ENCODE measurements around the gene PRAMEF11. TPM values are rescaled to one million over a fixed set of nuclear protein-coding genes. Genes with fewer than 3 reads are reported as not detected.
"Not testable (repeated sequence)": the region's sequence is repeated elsewhere in the genome, so short reads cannot be mapped to it uniquely, and the experiment has no call there.

The PRAMEF11 gene
- not detected in 2 replicates for polyA plus RNA-seq (2014; cell fraction: cytosol; rRNA removed)
- not detected in 2 replicates for polyA plus RNA-seq (2014; cell fraction: nucleus; rRNA removed)

DNA sequence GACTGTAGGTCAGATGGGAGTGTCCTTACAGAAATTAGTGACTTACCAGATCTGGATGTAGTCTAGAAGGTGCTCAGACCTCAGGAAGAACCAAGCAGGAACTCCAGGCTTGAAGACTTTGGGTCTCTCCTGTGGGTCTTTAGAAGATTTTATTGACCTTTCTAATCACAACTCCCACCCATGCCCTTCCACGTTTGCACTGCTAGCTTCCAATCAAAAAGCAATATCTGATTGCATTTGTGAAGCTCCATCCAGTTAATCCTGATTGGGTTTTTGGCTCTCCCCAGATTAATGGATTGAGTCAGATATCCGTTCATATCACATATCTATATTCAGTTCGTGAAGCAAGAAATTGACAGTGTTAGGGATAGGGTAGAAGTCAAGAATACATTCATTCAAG is at the start of gene PRAMEF11:
Gene PRAMEF11 (minus strand): TSS at position 101 of the 400 bp plus-strand sequence. CDS start 2,621 bp downstream, outside the sequence.
- not testable (repeated sequence) for DNase-seq (ENCODE audit: low spot score)

DNA sequence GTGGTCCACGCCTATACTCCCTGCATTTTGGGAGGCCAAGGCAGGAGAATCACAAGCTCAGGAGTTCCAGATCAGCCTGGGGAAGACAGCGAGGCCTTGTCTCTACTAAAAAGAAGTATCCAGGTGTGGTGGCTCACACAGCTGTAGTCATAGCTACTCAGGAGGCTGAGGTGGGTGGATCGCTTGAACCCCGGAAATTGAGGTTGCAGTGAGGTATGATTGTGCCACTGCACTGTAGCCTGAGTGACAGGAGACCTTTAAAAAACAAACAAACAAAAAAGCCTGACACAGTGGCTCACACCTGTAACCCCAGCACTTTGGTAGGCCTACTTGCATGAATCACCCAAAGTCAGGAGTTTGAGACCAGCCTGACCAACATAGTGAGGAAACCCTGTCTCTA is 47.2 kb upstream of the PRAMEF11 start:
- DNase-seq (ENCODE audit: low spot score), result not testable (repeated sequence)

DNA sequence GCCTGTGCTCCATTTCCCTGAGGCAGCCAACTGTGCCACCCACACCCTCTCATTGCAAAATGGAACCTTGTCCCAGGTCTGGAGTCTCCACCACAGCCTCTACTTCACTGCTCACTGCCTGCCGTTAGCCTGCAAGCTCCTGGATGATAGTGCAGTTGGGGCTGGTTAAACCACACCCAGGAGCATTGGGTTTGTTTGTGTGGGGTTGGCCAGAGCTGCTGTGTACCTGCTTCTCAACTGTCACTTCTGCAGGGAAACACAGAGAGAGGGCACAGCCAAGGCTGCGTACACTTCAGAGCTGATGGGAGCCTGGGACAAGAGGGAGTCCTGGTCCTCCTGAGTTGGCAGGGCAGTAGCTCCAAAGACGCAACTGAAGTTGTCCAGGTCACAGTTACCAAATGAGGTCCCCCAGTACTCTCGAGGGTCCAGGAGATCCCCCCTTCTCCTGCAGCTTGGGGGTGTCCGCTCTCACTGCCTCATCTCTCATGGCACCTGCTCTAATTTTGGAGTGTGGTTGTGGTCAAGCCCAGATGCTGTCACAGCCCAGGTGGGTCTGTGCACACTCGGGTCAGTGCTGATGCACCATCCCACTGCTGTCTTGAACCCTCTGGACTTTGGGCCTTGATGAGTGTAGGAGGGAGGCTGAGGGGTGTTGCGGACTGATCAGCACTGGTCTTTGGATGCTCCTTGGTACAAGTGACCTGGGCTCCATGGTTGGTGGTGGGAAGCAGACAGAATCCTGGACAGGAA is 32.1 kb upstream of the PRAMEF11 start:
- DNase-seq (ENCODE audit: low spot score), result not testable (repeated sequence)

DNA sequence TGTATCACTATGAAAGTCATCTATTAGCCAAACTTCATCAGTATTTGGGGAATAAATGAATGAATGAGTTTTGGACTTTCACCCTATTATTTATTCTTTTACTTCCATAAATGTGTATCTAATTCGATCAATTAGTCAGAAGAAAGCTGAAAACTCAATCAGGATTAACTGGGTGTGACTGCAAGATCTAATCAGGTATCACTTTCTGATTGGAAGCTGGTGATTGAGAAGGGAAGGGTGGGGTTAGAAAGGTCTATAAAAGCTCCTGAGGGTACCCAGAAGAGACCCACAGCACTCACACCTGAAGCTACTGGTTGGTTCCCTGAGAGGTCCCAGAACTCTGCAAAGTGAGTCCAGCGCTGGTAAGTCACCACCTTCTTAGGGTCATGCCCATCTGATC is 25.6 kb upstream of the PRAMEF11 start, which contains the start of gene PRAMEF2:
Gene PRAMEF2 (plus strand): TSS at position 301 of the 400 bp plus-strand sequence. CDS start 1,924 bp downstream, outside the sequence.
- not testable (repeated sequence) for DNase-seq (ENCODE audit: low spot score)

DNA sequence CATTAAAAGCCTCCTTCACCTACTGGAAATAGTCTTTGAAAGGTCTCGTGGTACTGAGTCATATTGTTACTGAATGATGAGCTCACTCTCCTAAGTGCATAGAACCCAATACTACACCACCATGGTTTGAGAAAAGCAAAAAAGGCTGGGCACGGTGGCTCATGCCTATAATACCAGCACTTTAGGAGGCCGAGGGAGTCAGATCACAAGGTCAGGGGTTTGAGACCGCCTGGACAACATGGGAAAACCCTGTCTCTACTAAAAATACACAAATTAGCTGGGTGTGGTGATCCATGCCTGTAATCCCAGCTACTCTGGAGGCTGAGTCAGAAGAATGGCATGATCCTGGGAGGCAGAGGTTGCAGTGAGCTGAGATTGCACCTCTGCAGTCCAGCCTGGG is 20.6 kb upstream of the PRAMEF11 start:
- DNase-seq (ENCODE audit: low spot score), result no peak

DNA sequence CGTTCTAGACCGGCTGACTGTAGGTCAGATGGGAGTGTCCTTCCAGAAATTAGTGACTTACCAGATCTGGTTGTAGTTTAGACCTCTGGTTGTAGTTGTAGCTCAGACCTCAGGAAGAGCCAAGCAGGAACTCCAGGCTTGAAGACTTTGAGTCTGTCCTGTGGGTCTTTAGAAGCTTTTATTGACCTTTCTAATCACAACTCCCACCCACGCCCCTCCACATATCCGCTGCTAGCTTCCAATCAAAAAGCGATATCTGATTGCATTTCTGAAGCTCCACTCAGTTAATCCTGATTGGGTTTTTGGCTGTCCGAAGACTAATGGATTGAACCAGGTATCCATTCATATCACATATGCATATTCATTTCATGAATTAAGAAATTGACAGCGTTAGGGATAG is 17.4 kb upstream of the PRAMEF11 start, which contains the start of gene HNRNPCL1:
Gene HNRNPCL1 (minus strand): TSS at position 101 of the 400 bp plus-strand sequence. CDS start 431 bp downstream, outside the sequence.
- not testable (repeated sequence) for DNase-seq (ENCODE audit: low spot score)

DNA sequence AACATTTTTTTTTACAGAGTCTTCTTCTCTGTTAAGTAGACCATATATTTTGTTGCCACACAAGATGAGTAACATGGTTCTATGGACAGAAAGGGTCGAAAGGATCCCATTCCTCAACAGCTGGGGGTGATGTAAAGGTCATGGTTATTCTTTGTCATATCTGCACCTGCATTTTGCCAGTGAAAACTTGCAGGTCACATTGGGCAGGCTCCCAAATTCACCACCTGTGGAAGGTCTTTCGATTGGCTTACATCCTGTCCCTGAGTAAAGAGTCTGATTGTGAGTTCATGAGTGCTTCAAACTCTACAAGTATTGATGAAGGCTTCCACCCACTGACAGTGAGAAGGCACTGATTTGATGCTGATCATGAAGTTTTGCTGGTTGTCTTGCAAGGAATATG is 2.0 kb upstream of the PRAMEF11 start:
- not testable (repeated sequence) for DNase-seq (ENCODE audit: low spot score)

DNA sequence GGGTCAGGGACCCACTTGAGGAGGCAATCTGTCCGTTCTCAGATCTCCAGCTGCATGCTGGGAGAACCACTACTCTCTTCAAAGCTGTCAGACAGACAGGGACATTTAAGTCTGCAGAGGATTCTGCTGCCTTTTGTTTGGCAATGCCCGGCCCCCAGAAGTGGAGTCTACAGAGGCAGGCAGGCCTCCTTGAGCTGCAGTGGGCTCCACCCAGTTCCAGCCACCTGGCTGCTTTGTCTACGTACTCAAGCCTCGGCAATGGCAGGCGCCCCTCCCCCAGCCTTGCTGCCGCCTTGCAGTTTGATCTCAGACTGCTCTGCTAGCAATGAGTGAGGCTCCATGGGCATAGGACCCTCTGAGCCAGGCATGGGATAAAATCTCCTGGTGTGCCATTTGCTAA is 12.1 kb downstream of the PRAMEF11 start:
- not testable (repeated sequence) for DNase-seq (ENCODE audit: low spot score)

DNA sequence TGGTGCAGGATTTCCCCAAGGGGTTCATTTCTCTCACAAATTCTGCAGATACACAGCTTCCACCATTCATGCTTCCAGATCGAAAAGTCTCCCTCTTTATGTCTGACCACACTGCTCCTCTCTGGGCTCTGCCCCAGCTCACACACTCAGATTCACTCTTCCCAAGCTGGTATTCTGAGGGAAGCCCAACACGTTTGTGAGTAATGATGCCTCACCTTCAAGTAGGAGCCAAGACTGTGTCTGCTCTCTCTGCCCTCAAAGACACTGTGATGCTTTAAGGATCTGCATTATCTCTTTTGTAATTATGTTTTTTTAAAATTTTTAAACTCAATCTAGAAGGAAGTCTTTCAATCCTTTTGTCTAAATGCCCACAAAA is 19.8 kb downstream of the PRAMEF11 start:
- DNase-seq (ENCODE audit: low spot score), result no peak

DNA sequence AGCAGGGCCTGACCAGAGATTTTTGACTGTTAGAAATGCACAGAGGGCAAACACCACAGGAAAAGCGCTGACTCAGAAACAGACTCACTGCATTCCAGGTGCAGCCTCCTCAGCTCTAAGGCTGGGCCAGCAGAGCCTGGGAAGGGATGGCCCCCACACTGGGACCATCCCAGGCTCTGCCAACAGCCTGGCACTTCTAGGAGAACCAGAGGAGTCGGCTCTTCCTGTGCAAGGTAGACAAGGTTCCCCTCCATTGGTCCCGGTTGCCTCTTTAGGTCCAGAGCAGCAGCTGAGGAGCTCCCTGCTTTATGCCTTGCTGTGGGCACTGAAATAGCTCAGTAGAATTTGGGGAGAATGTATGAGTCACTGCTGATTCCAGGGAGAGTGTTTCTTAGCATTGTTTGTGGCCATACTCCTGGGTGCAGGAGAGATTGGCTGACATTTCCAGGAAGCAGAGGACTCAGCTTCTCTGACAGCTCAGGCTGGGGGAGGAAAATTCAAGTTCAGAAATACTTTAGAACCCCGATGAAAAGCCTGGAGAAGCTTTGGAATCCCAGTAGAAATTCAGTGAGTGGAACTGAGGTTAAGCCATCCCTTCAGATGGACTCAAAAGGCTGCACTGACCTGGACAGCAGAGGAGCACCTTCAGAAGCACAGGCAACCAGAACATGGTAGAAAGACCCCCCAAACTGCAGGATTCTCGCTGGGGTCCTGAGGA is 20.4 kb downstream of the PRAMEF11 start:
- DNase-seq (ENCODE audit: low spot score), result no peak

DNA sequence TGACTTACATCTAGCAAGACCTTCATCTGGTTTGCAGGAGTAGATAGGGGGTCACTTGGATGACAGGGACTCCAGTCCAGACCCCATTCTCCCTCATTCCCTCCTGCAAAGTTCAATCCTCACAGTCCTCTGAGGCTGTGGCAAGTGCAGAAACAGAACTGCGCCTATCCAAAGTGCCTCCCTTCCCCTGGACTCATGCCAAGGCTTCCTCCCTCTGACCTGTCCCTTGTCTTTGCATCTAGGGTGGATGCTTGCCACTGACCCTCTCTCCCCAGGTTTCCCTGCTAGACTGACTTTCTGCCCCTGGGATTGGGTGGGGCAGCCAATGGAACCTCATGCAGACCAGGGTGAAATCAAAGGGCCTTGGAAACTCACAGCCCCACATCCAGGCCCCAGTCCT is 21.3 kb downstream of the PRAMEF11 start:
- DNase-seq (ENCODE audit: low spot score), result no peak

DNA sequence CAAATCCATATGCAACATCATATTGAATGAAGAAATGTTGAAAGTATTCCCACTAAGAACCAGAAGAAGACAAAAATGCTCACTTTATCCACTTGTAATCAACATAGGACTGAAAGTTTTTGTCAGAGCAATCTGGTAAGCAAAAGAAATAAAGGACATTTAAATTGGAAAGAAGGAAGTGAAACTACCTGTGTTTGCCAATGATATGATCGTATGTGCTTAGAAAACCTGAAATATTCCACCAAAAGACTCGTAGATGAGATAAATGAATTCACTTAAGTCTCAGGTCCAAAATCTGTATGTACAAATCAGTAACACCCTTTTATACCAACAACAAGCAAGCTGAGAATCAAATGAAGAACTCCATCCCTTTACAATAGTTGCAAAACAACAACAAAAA is 31.5 kb downstream of the PRAMEF11 start:
- no peak for DNase-seq (ENCODE audit: low spot score)

DNA sequence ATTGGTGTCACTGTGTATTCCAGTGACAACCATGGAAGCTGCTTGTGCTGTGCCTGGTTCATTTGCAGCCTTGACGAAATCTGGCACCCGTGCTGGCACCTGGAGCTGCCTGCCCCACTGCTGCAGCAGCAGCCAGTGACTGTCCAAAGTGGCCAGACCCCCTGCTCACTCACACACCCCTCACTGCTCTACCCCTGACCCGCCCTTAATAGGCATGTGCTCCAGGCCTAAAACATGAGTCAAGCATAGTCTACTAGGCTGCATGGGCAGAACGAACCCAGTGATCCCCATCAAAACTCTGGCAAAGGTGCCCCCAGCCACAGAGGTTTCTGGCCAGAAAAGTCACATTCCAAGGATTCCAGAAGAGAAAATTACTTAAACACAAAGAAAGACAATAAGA is 32.3 kb downstream of the PRAMEF11 start:
- no peak for DNase-seq (ENCODE audit: low spot score)

DNA sequence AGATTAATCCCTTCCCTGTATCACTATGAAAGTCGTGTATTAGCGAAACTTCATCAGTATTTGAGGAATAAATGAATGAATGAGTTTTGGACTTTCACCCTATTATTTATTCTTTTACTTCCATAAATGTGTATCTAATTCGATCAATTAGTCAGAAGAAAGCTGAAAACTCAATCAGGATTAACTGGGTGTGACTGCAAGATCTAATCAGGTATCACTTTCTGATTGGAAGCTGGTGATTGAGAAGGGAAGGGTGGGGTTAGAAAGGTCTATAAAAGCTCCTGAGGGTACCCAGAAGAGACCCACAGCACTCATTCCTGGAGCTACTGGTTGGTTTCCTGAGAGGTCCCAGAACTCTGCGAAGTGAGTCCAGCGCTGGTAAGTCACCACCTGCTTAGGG is 40.1 kb downstream of the PRAMEF11 start, which contains the start of gene PRAMEF1:
Gene PRAMEF1 (plus strand): TSS at position 301 of the 400 bp plus-strand sequence. CDS start 1,831 bp downstream, outside the sequence.
- not testable (repeated sequence) for DNase-seq (ENCODE audit: low spot score)

DNA sequence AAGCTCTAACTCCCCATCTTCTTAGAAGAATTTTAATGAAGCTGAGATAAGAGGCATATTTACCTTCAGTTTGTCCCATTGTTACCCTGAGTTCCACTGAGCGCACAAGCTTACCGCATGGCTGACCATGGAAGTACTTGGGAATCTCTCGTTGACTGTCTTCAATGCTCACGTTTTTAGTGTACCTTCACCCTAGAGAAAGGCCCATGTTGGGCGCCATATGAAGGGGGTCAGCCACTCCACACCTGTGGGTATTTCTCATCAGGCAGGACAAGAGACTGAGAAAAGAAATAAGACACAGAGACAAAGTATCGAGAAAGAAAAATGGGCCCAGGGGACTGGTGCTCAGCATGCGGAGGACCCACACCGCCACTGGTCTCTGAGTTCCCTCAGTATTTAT is 46.5 kb downstream of the PRAMEF11 start:
- DNase-seq (ENCODE audit: low spot score), result not testable (repeated sequence)

DNA sequence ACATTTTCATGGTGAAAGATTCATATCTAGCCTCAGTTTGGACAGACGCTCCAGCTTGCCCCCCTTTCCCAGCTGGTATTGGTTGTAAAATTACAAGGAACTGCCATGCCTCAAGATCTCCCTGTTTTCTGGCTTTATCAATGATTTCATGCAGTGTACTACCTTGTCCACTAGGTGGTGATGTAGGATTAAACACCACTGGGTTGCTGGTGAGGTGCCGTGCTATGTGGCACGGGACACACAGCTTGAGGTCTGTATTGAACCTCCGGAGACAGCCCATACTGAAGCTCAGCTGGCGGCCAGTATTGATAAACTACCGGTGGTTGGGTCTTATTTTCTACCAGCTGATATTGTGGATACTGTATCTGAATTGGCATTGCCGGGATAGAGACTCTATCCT is 47.4 kb downstream of the PRAMEF11 start:
- not testable (repeated sequence) for DNase-seq (ENCODE audit: low spot score)

DNA sequence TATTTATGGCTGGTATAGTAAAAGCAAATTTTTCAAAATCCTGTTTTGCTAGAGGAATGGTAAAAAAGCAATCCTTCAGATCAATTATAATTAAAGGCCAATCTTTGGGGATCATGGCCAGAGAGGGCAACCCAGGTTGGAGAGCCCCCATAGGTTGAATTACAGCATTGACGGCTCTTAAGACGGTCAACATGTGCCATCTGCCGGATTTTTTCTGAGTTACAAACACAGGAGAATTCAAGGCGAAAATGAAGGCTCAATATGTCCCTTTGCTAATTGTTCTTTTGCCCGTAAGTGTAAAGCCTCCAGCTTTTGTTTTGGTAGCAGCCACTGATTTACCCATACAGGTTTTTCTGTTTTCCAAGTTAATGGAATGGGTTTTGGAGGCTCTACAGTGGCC is 49.7 kb downstream of the PRAMEF11 start:
- not testable (repeated sequence) for DNase-seq (ENCODE audit: low spot score)

DNA sequence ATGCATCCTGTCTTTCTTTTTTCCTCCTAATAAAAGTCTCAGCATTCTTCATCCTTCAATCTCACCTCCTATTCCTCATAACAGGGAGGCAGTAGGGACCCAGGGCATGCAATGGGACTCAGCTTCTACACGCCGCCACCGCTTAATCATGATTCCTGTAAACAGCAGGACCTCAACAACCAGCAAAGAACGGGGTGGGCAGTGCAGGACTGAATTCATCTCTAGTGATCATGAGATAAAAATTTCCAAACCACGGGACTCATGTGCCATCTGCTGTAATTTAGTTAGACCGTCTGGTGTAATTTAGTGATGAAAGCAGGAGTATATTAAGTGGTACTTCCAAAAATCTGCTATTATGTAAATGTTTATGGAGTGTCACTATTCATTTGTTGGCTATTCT is 52.3 kb downstream of the PRAMEF11 start:
- DNase-seq (ENCODE audit: low spot score), result no peak

DNA sequence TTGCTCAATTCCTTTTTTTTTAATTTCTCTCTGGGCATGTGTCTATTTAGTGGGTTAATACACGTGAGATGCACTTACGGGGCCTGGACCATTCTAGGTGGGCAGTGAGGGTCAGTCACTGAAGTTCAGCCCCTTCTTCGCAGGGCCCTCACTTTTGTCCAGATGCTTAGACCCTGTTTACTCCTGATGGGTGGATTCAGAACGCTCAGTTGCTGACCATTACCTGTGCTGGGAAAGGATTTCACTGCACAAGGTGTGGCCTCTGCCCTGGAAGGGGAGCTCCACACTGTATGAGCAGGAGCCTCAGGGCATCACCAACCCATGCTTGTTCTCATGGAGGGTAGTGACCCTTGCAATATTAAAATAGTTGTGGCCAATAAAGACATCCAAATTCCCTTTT is 53.1 kb downstream of the PRAMEF11 start:
- no peak for DNase-seq (ENCODE audit: low spot score)

DNA sequence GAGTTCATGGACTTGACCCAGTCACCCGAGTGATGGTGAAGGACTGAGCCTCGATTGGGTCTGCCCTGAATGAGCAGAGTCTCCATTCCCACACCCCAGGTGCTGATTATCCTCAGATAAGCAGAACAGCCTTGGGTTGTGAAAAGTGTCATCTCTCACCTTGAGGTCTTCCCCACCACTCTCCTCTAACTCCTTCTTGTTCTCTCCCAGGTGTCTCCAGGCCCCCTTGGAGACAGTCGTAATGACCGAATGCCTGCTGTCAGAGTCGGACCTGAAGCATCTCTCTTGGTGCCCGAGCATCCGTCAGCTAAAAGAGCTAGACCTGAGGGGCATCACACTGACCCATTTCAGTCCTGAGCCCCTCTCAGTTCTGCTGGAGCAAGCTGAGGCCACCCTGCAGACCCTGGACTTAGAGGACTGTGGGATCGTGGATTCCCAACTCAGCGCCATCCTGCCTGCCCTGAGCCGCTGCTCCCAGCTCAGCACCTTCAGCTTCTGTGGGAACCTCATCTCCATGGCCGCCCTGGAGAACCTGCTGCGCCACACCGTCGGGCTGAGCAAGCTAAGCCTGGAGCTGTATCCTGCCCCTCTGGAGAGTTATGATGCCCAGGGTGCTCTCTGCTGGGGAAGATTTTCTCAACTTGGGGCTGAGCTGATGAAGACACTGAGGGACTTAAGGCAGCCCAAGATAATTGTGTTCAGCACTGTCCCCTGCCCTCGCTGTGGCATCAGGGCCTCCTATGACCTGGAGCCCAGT is 54.2 kb downstream of the PRAMEF11 start:
- DNase-seq (ENCODE audit: low spot score), result no peak

DNA sequence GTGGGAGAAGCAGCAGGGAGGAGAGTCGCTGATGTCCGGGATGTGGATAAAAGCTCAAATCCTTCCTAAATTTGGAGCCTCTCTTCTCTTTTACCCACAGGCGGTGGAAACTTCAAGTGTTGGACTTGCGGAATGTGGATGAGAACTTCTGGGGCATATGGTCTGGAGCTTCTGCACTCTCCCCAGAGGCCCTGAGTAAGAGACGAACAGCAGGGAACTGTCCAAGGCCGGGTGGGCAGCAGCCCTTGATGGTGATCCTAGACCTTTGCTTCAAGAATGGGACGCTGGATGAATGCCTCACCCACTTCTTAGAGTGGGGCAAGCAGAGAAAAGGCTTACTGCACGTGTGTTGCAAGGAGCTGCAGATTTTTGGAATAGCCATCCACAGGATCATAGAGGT is 55.8 kb downstream of the PRAMEF11 start:
- DNase-seq (ENCODE audit: low spot score), result no peak

All from SK-N-DZ (cell line).